Activated T-cell treated with anti-CD3 and anti-CD28 coated beads, Interleukin-2, amount 50 U/mL, for 1 hour (primary cell): Measurements from ENCODE around the gene STAT6.
A peak's percentile ranks its signal among the peaks of the same experiment; 100 is the strongest.

Experiments
- DNase-seq: peaks from one replicate; pipeline ENCODE4 v3.0.0-alpha.2; 2020

STAT6 gene

GRCh38 chr12:57098546-57098945 is 12.6 kb downstream of the STAT6 start:
- no peak for DNase-seq

DNA sequence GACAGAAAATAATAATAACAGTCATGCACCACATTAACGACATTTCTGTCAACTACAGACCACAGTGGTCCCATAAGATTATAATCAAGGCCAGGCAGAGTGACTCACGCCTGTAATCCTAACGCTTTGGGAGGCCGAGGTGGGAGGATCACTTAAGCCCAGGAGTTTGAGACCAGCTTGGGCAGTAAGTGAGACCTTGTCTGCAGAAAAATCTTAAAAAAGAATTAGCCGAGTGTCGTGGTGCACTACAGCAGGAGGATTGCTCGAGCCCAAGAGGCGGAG is 13.7 kb downstream of the STAT6 start:
- DNase-seq: no peak

- DNase-seq: no peak
Measured at GRCh38 chr12:57096748-57097553, 14.2 kb downstream of the STAT6 start.

GRCh38 chr12:57096099-57096572 is 15.0 kb downstream of the STAT6 start:
- DNase-seq: no peak

GRCh38 chr12:57095440-57095839 is 15.7 kb downstream of the STAT6 start:
- no peak for DNase-seq

GRCh38 chr12:57094208-57095160 is 16.7 kb downstream of the STAT6 start:
- DNase-seq: no peak

GRCh38 chr12:57093415-57094207 is 17.6 kb downstream of the STAT6 start:
- DNase-seq: peak; percentile 68

DNA sequence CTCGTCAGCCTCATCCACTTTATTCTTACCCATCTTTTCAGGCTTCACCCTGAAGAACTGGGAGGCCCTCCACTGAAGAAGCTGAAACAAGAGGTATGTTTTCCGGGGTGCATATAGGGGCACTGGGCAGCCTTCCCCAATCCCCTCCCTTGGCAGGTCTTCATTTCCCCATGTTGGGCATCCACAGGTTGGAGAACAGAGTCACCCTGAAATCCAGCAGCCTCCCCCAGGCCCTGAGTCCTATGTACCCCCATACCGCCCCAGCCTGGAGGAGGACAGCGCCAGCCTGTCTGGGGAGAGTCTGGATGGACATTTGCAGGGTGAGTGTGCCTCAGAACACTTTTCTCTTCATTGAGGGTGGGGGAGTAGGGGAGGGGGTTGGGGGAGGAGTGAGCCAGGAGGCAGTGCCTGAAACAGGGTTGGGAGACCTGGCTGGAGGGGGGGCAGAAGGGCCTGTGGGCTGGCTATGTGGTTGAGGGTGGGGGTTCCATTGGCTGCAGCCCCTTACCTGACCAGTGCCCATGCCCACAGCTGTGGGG is 18.2 kb downstream of the STAT6 start:
- no peak for DNase-seq

GRCh38 chr12:57092529-57092862 is 18.7 kb downstream of the STAT6 start:
- peak; percentile 23 for DNase-seq

DNA sequence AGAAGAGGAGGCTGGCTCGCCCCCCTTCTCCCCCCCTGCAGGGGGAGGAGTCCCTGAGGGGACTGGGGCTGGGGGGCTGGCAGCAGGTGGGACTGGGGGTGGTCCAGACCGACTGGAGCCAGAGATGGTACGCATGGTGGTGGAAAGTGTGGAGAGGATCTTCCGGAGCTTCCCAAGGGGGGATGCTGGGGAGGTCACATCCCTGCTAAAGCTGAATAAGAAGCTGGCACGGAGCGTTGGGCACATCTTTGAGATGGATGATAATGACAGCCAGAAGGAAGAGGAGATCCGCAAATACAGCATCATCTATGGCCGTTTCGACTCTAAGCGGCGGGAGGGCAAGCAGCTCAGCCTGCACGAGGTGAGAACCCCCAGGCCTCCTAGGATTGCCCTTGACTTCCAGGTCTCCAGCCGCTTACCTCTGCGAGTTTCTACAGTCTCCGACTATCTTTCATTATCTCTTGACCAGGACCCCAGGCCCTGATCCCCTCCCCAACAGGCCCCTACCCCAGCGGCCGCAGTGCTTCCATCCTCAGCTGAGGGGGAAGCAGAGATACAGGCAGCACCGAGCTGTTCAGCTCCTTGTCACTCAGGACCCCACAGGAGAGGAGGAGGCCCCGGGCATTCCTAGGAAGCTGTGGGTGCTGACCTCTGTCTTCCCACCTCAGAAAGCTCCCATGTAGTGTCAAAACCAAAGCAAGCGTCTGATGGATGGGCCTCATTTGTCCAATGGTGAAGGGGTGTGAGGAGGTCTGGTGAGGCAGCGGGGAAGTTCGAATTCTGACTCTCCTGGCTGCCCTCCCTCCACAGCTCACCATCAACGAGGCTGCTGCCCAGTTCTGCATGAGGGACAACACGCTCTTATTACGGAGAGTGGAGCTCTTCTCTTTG is 19.3 kb downstream of the STAT6 start:
- DNase-seq: no peak

DNA sequence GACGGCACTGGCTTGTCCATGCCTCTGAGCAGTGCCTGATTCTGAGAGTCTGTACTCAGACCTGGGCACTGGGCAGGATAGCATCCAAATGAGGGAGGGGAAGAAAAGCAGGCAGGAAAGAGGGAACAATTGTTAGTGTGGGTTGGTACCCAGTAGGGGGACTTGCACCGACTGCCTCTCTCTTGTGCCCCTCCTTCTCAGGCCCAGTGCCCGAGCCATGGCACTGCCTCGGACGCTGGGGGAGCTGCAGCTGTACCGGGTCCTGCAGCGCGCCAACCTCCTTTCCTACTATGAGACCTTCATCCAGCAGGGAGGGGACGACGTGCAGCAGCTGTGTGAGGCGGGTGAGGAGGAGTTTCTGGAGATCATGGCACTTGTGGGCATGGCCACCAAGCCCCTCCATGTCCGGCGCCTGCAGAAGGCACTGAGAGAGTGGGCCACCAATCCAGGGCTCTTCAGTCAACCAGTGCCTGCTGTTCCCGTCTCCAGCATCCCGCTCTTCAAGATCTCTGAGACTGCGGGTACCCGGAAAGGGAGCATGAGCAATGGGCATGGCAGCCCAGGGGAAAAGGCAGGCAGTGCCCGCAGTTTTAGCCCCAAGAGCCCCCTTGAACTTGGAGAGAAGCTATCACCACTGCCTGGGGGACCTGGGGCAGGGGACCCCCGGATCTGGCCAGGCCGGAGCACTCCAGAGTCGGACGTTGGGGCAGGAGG is 20.1 kb downstream of the STAT6 start:
- DNase-seq: peak; percentile 25

GRCh38 chr12:57090490-57090889 is 20.7 kb downstream of the STAT6 start:
- no peak for DNase-seq

DNA sequence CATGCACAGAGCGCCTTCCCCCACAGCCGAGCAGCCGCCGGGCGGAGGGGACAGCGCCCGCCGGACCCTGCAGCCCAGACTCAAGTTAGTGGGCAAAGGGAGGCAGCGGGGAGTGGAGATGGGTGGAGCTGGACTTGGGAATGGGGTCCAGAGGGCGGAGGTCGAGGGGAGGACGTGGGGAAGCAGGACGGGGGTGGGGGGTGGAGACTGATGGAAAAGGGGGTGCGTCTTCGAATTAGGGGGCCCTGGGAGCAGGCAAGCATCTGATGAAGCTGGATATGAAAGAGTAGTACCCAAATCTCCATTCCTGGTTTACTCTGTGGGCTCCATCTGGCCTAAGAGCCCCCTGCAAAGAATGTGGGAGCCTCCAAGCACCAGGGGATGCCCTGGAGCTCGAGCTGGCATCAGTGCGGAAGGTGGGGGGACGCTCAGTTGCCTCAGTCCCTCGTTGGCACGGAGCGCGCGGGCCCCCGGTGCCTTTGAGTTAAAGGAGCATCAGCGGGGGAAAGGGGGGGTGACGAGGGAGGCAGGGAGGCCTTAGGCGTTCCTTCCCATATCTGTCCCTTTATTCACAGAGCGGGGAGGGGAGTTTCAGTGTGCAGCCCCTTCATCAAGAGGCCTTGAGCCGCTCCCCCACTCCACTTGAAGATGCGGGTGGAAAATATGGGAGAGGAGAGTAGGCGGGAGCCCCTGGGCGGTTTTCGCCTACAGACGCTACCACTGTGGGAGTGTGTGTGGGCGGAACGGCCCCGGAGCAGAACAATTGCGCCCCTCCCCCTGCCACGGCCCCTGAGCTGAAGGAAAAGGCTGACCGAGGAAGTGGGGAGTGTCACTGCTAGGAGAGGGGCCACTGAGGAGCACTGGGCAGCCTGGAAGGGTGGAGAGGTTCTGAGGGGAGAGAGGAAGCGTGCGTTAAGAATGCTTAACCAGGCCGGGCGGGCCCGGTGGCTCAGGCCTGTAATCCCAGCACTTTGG is 21.6 kb downstream of the STAT6 start:
- DNase-seq: peak; percentile 60

GRCh38 chr12:57088354-57089270 is 22.6 kb downstream of the STAT6 start, which contains the start of gene NAB2:
Gene NAB2 (plus strand): TSS chr12:57089114. CDS start chr12:57089272, 158 bp downstream.
- DNase-seq: peak; percentile 92

- DNase-seq: peak; percentile 78
Measured at GRCh38 chr12:57087691-57088353, 23.3 kb downstream of the STAT6 start.

DNA sequence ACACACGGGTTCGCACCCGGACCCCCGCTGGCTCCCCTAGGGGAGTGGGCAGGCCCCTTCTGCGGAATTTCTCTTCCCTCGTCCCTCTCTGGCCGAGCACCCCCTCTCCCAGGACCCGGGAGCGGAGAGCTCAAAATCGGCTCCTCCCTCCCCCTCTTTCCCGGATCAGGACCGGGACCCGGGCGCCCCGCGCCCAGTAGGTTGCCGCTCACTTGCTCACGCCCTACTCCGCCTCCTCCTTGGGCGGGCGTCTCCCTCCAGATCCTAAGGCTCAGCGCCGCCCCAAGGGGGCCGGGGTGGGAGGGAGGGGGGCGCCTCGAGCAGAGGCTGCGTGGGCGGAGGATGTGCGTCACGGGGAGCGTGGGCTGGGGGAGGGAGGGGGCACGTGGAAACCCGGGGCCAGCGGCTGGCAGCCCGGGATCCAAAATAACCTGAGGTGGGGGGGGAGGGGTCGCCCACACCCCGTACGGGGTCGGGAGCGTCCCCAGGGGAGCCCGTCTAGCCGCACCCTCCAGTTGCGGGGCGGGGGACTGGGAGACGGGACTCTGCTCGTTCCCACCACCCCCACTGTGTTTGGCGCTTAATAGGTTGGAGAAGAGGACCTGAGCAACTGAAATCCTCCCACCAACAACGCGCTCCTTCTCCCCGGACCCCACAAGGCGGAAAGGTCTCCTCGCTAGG is 24.0 kb downstream of the STAT6 start:
- peak; percentile 94 for DNase-seq

DNA sequence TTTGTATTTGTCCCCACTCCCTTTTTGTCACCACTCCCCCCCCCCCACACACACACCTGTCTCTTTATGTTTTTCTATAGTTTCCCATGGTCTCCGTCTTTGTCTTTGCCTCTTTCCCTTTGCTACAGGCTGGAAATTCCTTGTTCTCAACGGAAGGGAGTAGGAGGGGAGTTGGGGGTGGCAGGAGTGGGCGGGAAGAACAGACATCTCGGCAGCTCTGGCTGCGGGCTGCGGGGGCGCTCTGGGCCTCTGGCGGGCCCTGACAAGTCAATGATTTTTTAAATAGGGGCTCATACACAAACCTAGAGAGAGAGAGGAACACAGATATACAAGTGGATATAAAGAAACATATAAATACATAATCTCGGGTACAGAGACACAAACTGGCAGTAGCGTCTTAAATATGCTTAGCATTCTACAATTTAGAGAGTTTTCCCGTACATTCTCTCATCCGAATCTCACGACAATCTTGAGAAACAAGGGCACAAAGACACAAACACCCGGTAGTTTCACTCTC is 24.6 kb downstream of the STAT6 start:
- DNase-seq: peak; percentile 61
